GM18505 (cell line): ENCODE results near the gene MYOD1.

Experiments used
- ATAC-seq: cut with Tn5 transposase; IDR thresholded peaks from one replicate; pipeline ENCODE4 v1.9.1; 2021; ENCODE audit not compliant: unreplicated experiment
- POLR2A ChIP-seq: IDR thresholded peaks from 4 replicates; pipeline ENCODE4 v1.6.1; 2011; ENCODE audit warnings: borderline replicate concordance; ENCODE audit not compliant: insufficient read depth, insufficient read length; ENCODE audit errors: extremely low read depth

The MYOD1 gene

GRCh38 chr11:17767301-17767885 lies 48.0 kb downstream of the MYOD1 start:
- ATAC-seq = no peak
- TF ChIP-seq POLR2A = no peak

GRCh38 chr11:17767914-17768313 lies 48.5 kb downstream of the MYOD1 start:
- TF ChIP-seq POLR2A = no peak
- ATAC-seq = no peak

GRCh38 chr11:17768547-17768946 lies 49.2 kb downstream of the MYOD1 start:
- ATAC-seq = no peak
- no peak for TF ChIP-seq POLR2A

- no peak for ATAC-seq
- no peak for TF ChIP-seq POLR2A
Observed at GRCh38 chr11:17769218-17769617, 49.8 kb downstream of the MYOD1 start.

- no peak for ATAC-seq
- no peak for TF ChIP-seq POLR2A
Observed at GRCh38 chr11:17770048-17770652, 50.8 kb downstream of the MYOD1 start.

GRCh38 chr11:17770917-17771316 lies 51.5 kb downstream of the MYOD1 start:
- TF ChIP-seq POLR2A = no peak
- ATAC-seq = no peak

GRCh38 chr11:17771415-17771814 lies 52.0 kb downstream of the MYOD1 start:
- ATAC-seq = no peak
- TF ChIP-seq POLR2A = no peak
